Naive thymus-derived CD8-positive, alpha-beta T cell (primary cell): ENCODE data around the gene SIGLEC1. TPM values are rescaled to one million over a fixed set of nuclear protein-coding genes. Genes with fewer than 3 reads are reported as not detected.

Experiments used
- ATAC-seq, 2 donors: fragments of 150-1000 bp; cut with Tn5 transposase in 1 of 2; sonication (Bioruptor Pico), chemical (Tn5 transposase) in 1 of 2; 1 replicate in 1 of 2; 2 replicates in 1 of 2; pipeline ENCODE4 v1.10.0; 2021; ENCODE audit warnings: mild to moderate bottlenecking in 2 of 2, moderate library complexity in 2 of 2
- POLR2A ChIA-PET: fragments of 350-600 bp; sonication (Branson Sonifier 250); formaldehyde crosslinking; loops from one replicate; lab custom pipeline; 2021; ENCODE audit warnings: antibody characterized with exemption; lab: Charles Lee
- DNase-seq, 10 donors: peaks; one replicate each; pipeline versions ENCODE4 v3.0.0 to v3.0.0-alpha.2; 2020 to 2022
- H3K27ac Mint-ChIP-seq, 10 donors: one replicate each; pipeline ENCODE4 v1.8.0; 2020 to 2022; ENCODE audit warnings: mild to moderate bottlenecking in 10 of 10, mixed read lengths in 10 of 10, moderate library complexity in 4 of 10, inconsistent platforms in 1 of 10
- H3K27me3 Mint-ChIP-seq, 5 donors: one replicate each; pipeline ENCODE4 v1.8.0; 2021 to 2022; ENCODE audit warnings: mixed read lengths in 5 of 5
- H3K36me3 Mint-ChIP-seq, 3 donors: one replicate each; pipeline ENCODE4 v1.8.0; 2020 to 2022; ENCODE audit warnings: mixed read lengths in 3 of 3, mild to moderate bottlenecking in 2 of 3, inconsistent platforms in 1 of 3
- H3K4me1 Mint-ChIP-seq, 4 donors: one replicate each; pipeline ENCODE4 v1.8.0; 2021 to 2022; ENCODE audit warnings: mixed read lengths in 4 of 4
- H3K4me3 Mint-ChIP-seq, 10 donors: one replicate each; pipeline ENCODE4 v1.8.0; 2020 to 2022; ENCODE audit warnings: mild to moderate bottlenecking in 10 of 10, mixed read lengths in 10 of 10, moderate library complexity in 6 of 10, inconsistent platforms in 1 of 10
- H3K9me3 Mint-ChIP-seq, 9 donors: one replicate each; pipeline ENCODE4 v1.8.0; 2020 to 2022; ENCODE audit warnings: mixed read lengths in 9 of 9, mild to moderate bottlenecking in 3 of 9, inconsistent platforms in 1 of 9, moderate library complexity in 1 of 9
- polyA plus RNA-seq, 3 donors: library from polyadenylated mRNA; unstranded; fragments of 300-500 nt; fragmentation: Illumina TruSeq; gene quantifications; one replicate each; pipeline ENCODE4 v1.2.3, GENCODE V29; 2021
- total RNA-seq, 8 experiments: library from RNA in 2 of 8; stranded (reverse) in 2 of 8; gene quantifications; one replicate each; pipeline ENCODE4 v1.2.3 and lab custom pipeline; 2021 to 2026

SIGLEC1 gene
- total and polyA plus RNA-seq, 5 experiments from 2014 or later = 0.22 to 0.62 TPM; not detected in 3

GRCh38 chr20:3732327-3733118 lies 20.1 kb upstream of the SIGLEC1 start, which contains the start of gene HSPA12B:
Gene HSPA12B, plus strand, starts transcription at chr20:3732685. Its CDS starts 5,990 bp downstream, at chr20:3738675.
- H3K9me3 Mint-ChIP-seq = no peaks in the 10 kb centered on the region
- no peak within 1 kb of the TSS for H3K27ac Mint-ChIP-seq
- H3K27me3 Mint-ChIP-seq = peaks cover 20 to 55% (median 40%) of the 10 kb centered on the region in 5 donors
- peak within 1 kb of the TSS in 4 of 10 donors; percentile 11 to 38 (median 27) for H3K4me3 Mint-ChIP-seq
- ATAC-seq = no peak
- no peak for DNase-seq
- POLR2A ChIA-PET = no interaction called here
- peaks cover 0 to 3% (median 3%) of the 10 kb centered on the region in 4 donors for H3K4me1 Mint-ChIP-seq
- H3K36me3 Mint-ChIP-seq = no peaks in the 10 kb centered on the region

GRCh38 chr20:3731944-3732326 lies 19.5 kb upstream of the SIGLEC1 start:
- Mint-ChIP-seq H3K4me3 (no peak overlapping the region), H3K9me3 (no peaks in the 10 kb centered on the region), H3K27ac (no peak overlapping the region), H3K27me3 (peaks cover 25 to 61% (median 46%) of the 10 kb centered on the region in 5 donors), H3K36me3 (no peaks in the 10 kb centered on the region), H3K4me1 (peaks cover 0 to 3% (median 3%) of the 10 kb centered on the region in 4 donors)
- DNase-seq = no peak
- ATAC-seq = no peak
- POLR2A ChIA-PET = no interaction called here

- Mint-ChIP-seq H3K27ac (peak overlapping the region in 1 of 10 donors; percentile 36), H3K4me3 (peak overlapping the region in 5 of 10 donors; percentile 11 to 36 (median 19)), H3K27me3 (peaks cover 27 to 66% (median 47%) of the 10 kb centered on the region in 5 donors), H3K36me3 (no peaks in the 10 kb centered on the region), H3K9me3 (no peaks in the 10 kb centered on the region), H3K4me1 (peaks cover 0 to 3% (median 3%) of the 10 kb centered on the region in 4 donors)
- POLR2A ChIA-PET = no interaction called here
- ATAC-seq = no peak
- no peak for DNase-seq
These were observed 18.6 kb upstream of the SIGLEC1 start for GRCh38 chr20:3730803-3731672.

- Mint-ChIP-seq H3K9me3 (no peaks in the 10 kb centered on the region), H3K4me1 (peaks cover 0 to 3% (median 3%) of the 10 kb centered on the region in 4 donors), H3K27me3 (peaks cover 28 to 67% (median 50%) of the 10 kb centered on the region in 5 donors), H3K27ac (no peak overlapping the region), H3K36me3 (no peaks in the 10 kb centered on the region), H3K4me3 (no peak overlapping the region)
- ATAC-seq (no peak), DNase-seq (no peak)
- POLR2A ChIA-PET = no interaction called here
These were observed 17.6 kb upstream of the SIGLEC1 start for GRCh38 chr20:3729811-3730540.

GRCh38 chr20:3729378-3729777 lies 17.0 kb upstream of the SIGLEC1 start:
- H3K4me1 Mint-ChIP-seq = peaks cover 0 to 3% (median 3%) of the 10 kb centered on the region in 4 donors
- no peak for ATAC-seq
- POLR2A ChIA-PET = no interaction called here
- H3K9me3 Mint-ChIP-seq = no peaks in the 10 kb centered on the region
- no peaks in the 10 kb centered on the region for H3K36me3 Mint-ChIP-seq
- no peak overlapping the region for H3K4me3 Mint-ChIP-seq
- no peak for DNase-seq
- peaks cover 27 to 64% (median 50%) of the 10 kb centered on the region in 5 donors for H3K27me3 Mint-ChIP-seq
- no peak overlapping the region for H3K27ac Mint-ChIP-seq

GRCh38 chr20:3728876-3729275 lies 16.5 kb upstream of the SIGLEC1 start:
- ATAC-seq = no peak
- no peak overlapping the region for H3K27ac Mint-ChIP-seq
- POLR2A ChIA-PET = no interaction called here
- no peaks in the 10 kb centered on the region for H3K36me3 Mint-ChIP-seq
- H3K4me3 Mint-ChIP-seq = no peak overlapping the region
- no peak for DNase-seq
- no peaks in the 10 kb centered on the region for H3K9me3 Mint-ChIP-seq
- peaks cover 27 to 61% (median 50%) of the 10 kb centered on the region in 5 donors for H3K27me3 Mint-ChIP-seq
- peaks cover 0 to 3% (median 3%) of the 10 kb centered on the region in 4 donors for H3K4me1 Mint-ChIP-seq

GRCh38 chr20:3728354-3728753 lies 16.0 kb upstream of the SIGLEC1 start:
- H3K9me3 Mint-ChIP-seq = no peaks in the 10 kb centered on the region
- POLR2A ChIA-PET = no interaction called here
- no peaks in the 10 kb centered on the region for H3K36me3 Mint-ChIP-seq
- peaks cover 27 to 56% (median 47%) of the 10 kb centered on the region in 5 donors for H3K27me3 Mint-ChIP-seq
- no peak overlapping the region for H3K4me3 Mint-ChIP-seq
- ATAC-seq = no peak
- H3K27ac Mint-ChIP-seq = no peak overlapping the region
- peaks cover 0 to 3% (median 3%) of the 10 kb centered on the region in 4 donors for H3K4me1 Mint-ChIP-seq
- no peak for DNase-seq

- Mint-ChIP-seq H3K4me1 (peaks cover 0 to 3% (median 2%) of the 10 kb centered on the region in 4 donors), H3K27me3 (peaks cover 27 to 48% (median 46%) of the 10 kb centered on the region in 5 donors), H3K9me3 (no peaks in the 10 kb centered on the region), H3K4me3 (no peak overlapping the region), H3K36me3 (no peaks in the 10 kb centered on the region), H3K27ac (no peak overlapping the region)
- DNase-seq = no peak
- no peak for ATAC-seq
- POLR2A ChIA-PET = no interaction called here
These were observed 15.1 kb upstream of the SIGLEC1 start for GRCh38 chr20:3727401-3728021.

GRCh38 chr20:3724356-3724755 lies 12.0 kb upstream of the SIGLEC1 start:
- H3K27ac Mint-ChIP-seq = no peak overlapping the region
- no peaks in the 10 kb centered on the region for H3K36me3 Mint-ChIP-seq
- peaks cover 25 to 33% (median 31%) of the 10 kb centered on the region in 5 donors for H3K27me3 Mint-ChIP-seq
- POLR2A ChIA-PET = interaction anchor here (0.7 kb wide), 1 partner anchor 62 kb away, joined by 3 read pairs; no protein-coding TSS in a partner anchor
- no peak for ATAC-seq
- DNase-seq = no peak
- no peaks in the 10 kb centered on the region for H3K9me3 Mint-ChIP-seq
- no peak overlapping the region for H3K4me3 Mint-ChIP-seq
- peaks cover 0 to 3% (median under 1%) of the 10 kb centered on the region in 4 donors for H3K4me1 Mint-ChIP-seq

GRCh38 chr20:3723284-3723683 lies 10.9 kb upstream of the SIGLEC1 start:
- DNase-seq = no peak
- H3K4me3 Mint-ChIP-seq = no peak overlapping the region
- H3K4me1 Mint-ChIP-seq = peaks cover 0 to 3% (median 0%) of the 10 kb centered on the region in 4 donors
- ATAC-seq = no peak
- POLR2A ChIA-PET = interaction anchor here (0.7 kb wide), 1 partner anchor 207 kb away, joined by 5 read pairs; no protein-coding TSS in a partner anchor
- H3K9me3 Mint-ChIP-seq = no peaks in the 10 kb centered on the region
- peaks cover 23 to 31% (median 29%) of the 10 kb centered on the region in 5 donors for H3K27me3 Mint-ChIP-seq
- H3K27ac Mint-ChIP-seq = no peak overlapping the region
- H3K36me3 Mint-ChIP-seq = no peaks in the 10 kb centered on the region

- DNase-seq = no peak
- ATAC-seq = no peak
- POLR2A ChIA-PET = no interaction called here
- no peaks in the 10 kb centered on the region for H3K9me3 Mint-ChIP-seq
- H3K4me1 Mint-ChIP-seq = peaks cover 0 to 3% (median 0%) of the 10 kb centered on the region in 4 donors
- H3K27me3 Mint-ChIP-seq = peaks cover 11 to 27% (median 26%) of the 10 kb centered on the region in 5 donors
- no peak overlapping the region for H3K4me3 Mint-ChIP-seq
- no peaks in the 10 kb centered on the region for H3K36me3 Mint-ChIP-seq
- no peak overlapping the region for H3K27ac Mint-ChIP-seq
These were observed 9.5 kb upstream of the SIGLEC1 start for GRCh38 chr20:3721912-3722311.

- H3K27me3 Mint-ChIP-seq = peaks cover 9 to 31% (median 22%) of the 10 kb centered on the region in 5 donors
- ATAC-seq (no peak), DNase-seq (no peak)
- H3K4me3 Mint-ChIP-seq = no peak overlapping the region
- no peaks in the 10 kb centered on the region for H3K36me3 Mint-ChIP-seq
- POLR2A ChIA-PET = no interaction called here
- peaks cover 0 to 3% (median 0%) of the 10 kb centered on the region in 4 donors for H3K4me1 Mint-ChIP-seq
- H3K27ac Mint-ChIP-seq = no peak overlapping the region
- no peaks in the 10 kb centered on the region for H3K9me3 Mint-ChIP-seq
These were observed 8.2 kb upstream of the SIGLEC1 start for GRCh38 chr20:3720626-3721025.
